Keratinocyte (primary cell): ENCODE measurements around the gene PEDS1. TPM values are rescaled to one million over a fixed set of nuclear protein-coding genes. Genes with fewer than 3 reads are reported as not detected.
"Not testable (repeated sequence)": the region's sequence is repeated elsewhere in the genome, so short reads cannot be mapped to it uniquely, and the experiment has no call there.

Experiments
- DNase-seq: peaks from one replicate; pipeline ENCODE4 v3.0.0-alpha.2; 2011; ENCODE audit warnings: low read depth, missing footprints, low spot score
- FAIRE-seq: peaks from 2 replicates; lab custom pipeline; 2011; peaks lifted over from hg19 to GRCh38; lab: Jason Lieb, UNC
- H2AFZ ChIP-seq: 2 replicates; pipeline ENCODE4 v1.6.0; 2012; ENCODE audit warnings: low read length, control low read depth, inconsistent platforms; ENCODE audit not compliant: control insufficient read depth
- H3K27ac ChIP-seq: 2 replicates; pipeline ENCODE4 v1.5.1; 2011; ENCODE audit warnings: low read length; ENCODE audit not compliant: control insufficient read depth, insufficient read depth
- H3K27me3 ChIP-seq: 3 replicates; pipeline ENCODE4 v1.6.0; 2011; ENCODE audit warnings: low read length; ENCODE audit not compliant: control insufficient read depth, insufficient read depth; ENCODE audit errors: extremely low read depth
- H3K36me3 ChIP-seq, 2 experiments: 2 replicates in 1 of 2; 3 replicates in 1 of 2; pipeline ENCODE4 v1.5.1; 2011; ENCODE audit warnings: low read length in 2 of 2, mild to moderate bottlenecking in 1 of 2; ENCODE audit not compliant: control insufficient read depth in 2 of 2, insufficient read depth in 2 of 2; ENCODE audit errors: extremely low read depth in 1 of 2
- H3K4me1 ChIP-seq: 3 replicates; pipeline ENCODE4 v1.5.1; 2011; ENCODE audit warnings: low read length; ENCODE audit not compliant: control insufficient read depth, insufficient read depth; ENCODE audit errors: extremely low read depth
- H3K4me2 ChIP-seq: 3 replicates; pipeline ENCODE4 v1.6.0; 2011; ENCODE audit warnings: low read depth, low read length; ENCODE audit not compliant: control insufficient read depth, insufficient read depth; ENCODE audit errors: extremely low read depth
- H3K4me3 ChIP-seq, 3 experiments: fragments of 200-600 bp in 1 of 3; sonication (generic) in 1 of 3; 2 replicates in 2 of 3; 3 replicates in 1 of 3; pipeline ENCODE4 v1.5.1; 2011 to 2016; ENCODE audit warnings: low read length in 3 of 3, mild to moderate bottlenecking in 3 of 3, control low read depth in 2 of 3, inconsistent platforms in 1 of 3, low read depth in 1 of 3, mixed read lengths in 1 of 3, mixed run types in 1 of 3, moderate library complexity in 1 of 3; ENCODE audit not compliant: control insufficient read depth in 2 of 3, insufficient read depth in 2 of 3; ENCODE audit errors: extremely low read depth in 1 of 3
- H3K79me2 ChIP-seq: 2 replicates; pipeline ENCODE4 v1.6.0; 2012; ENCODE audit warnings: low read length; ENCODE audit not compliant: control insufficient read depth, insufficient read depth
- H3K9ac ChIP-seq: 3 replicates; pipeline ENCODE4 v1.6.0; 2011; ENCODE audit warnings: low read length; ENCODE audit not compliant: control insufficient read depth, insufficient read depth; ENCODE audit errors: extremely low read depth
- H3K9me1 ChIP-seq: 3 replicates; pipeline ENCODE4 v1.6.0; 2011; ENCODE audit warnings: low read length; ENCODE audit not compliant: control insufficient read depth, insufficient read depth; ENCODE audit errors: extremely low read depth
- H3K9me3 ChIP-seq: 2 replicates; pipeline ENCODE4 v1.5.1; 2012; ENCODE audit warnings: low read depth, low read length; ENCODE audit not compliant: control insufficient read depth
- H4K20me1 ChIP-seq: 3 replicates; pipeline ENCODE4 v1.6.0; 2011; ENCODE audit warnings: low read length; ENCODE audit not compliant: control insufficient read depth, insufficient read depth; ENCODE audit errors: extremely low read depth
- CTCF ChIP-seq, 3 experiments: IDR thresholded peaks in 1 of 3; conservative IDR thresholded peaks in 1 of 3; optimal IDR thresholded peaks in 1 of 3; 2 replicates in 2 of 3; 3 replicates in 1 of 3; pipeline versions ENCODE3 to v1.5.1; 2011; ENCODE audit warnings: low read length in 3 of 3, mild to moderate bottlenecking in 3 of 3, moderate library complexity in 2 of 3, control low read depth in 1 of 3, inconsistent platforms in 1 of 3; ENCODE audit not compliant: insufficient read depth in 2 of 3; ENCODE audit errors: extremely low read depth in 1 of 3
- EZH2 ChIP-seq: IDR thresholded peaks from one replicate; pipeline ENCODE4 v1.6.1; 2012; ENCODE audit warnings: inconsistent platforms, mild to moderate bottlenecking, low read length, moderate library complexity
- dilution Hi-C: fragments of 300-500 bp; cut with MboI; formaldehyde crosslinking; loops from one replicate; pipeline ENCODE4 v1.7.0; 2020; ENCODE audit warnings: low sequenced_read_pairs; ENCODE audit not compliant: extremely low pct_ligation_motif_present
- polyA plus RNA-seq, 5 experiments: library from polyadenylated mRNA; depleted of rRNA in 3 of 5; stranded (reverse) in 3 of 5; stranded (forward) in 1 of 5; unstranded in 1 of 5; fragments of >200 nt; gene quantifications; 1 replicate in 1 of 5; 2 replicates in 3 of 5; 3 replicates in 1 of 5; pipeline versions ENCODE4 v1.2.1 to v1.2.3, GENCODE V29; 2011 to 2012; ENCODE audit warnings: missing spikeins in 2 of 5, low read depth in 1 of 5, low replicate concordance in 1 of 5

PEDS1 gene
- polyA plus RNA-seq, 1 donor (not counting 4 experiments of a cell fraction or from before 2014, with no cell fraction given) = 48.7 TPM

- H3K79me2 ChIP-seq = peaks cover 81% of the 10 kb centered on the region
- FAIRE-seq (no peak), DNase-seq (no peak)
- H4K20me1 ChIP-seq = peaks cover 17% of the 10 kb centered on the region
- no peak overlapping the region for H3K9ac ChIP-seq
- no peak overlapping the region for H2AFZ ChIP-seq
- H3K4me2 ChIP-seq = no peak overlapping the region
- H3K9me3 ChIP-seq = no peaks in the 10 kb centered on the region
- peak overlapping the region; percentile 70 for H3K27ac ChIP-seq
- dilution Hi-C loops = no loop called here
- H3K4me1 ChIP-seq = peaks cover 51% of the 10 kb centered on the region
- H3K36me3 ChIP-seq = peaks cover 36 to 50% of the 10 kb centered on the region in 2 experiments
- peaks cover 3% of the 10 kb centered on the region for H3K9me1 ChIP-seq
- no peaks in the 10 kb centered on the region for H3K27me3 ChIP-seq
- H3K4me3 ChIP-seq = no peak overlapping the region
- TF ChIP-seq CTCF (optimal IDR thresholded peaks at IDR 0.05 in 1 of 3, IDR thresholded peaks at IDR 0.05 in 1 of 3, conservative IDR thresholded peaks at IDR 0.05 in 1 of 3; ENCODE audit: extremely low read depth in 1 of 3, insufficient read depth in 2 of 3, low read length in 3 of 3) = no peak
- TF ChIP-seq EZH2 = no peak
Measured at GRCh38 chr20:50138120-50138478, 15.4 kb downstream of the PEDS1 start.

GRCh38 chr20:50137702-50138101 is 15.8 kb downstream of the PEDS1 start:
- Histone ChIP-seq H3K36me3 (peaks cover 32 to 49% of the 10 kb centered on the region in 2 experiments), H4K20me1 (peaks cover 21% of the 10 kb centered on the region), H3K27ac (peak overlapping the region; percentile 70), H3K4me1 (peaks cover 47% of the 10 kb centered on the region), H3K79me2 (peaks cover 81% of the 10 kb centered on the region)
- H2AFZ ChIP-seq, H3K9ac ChIP-seq, H3K9me3 ChIP-seq, H3K27me3 ChIP-seq, H3K4me3 ChIP-seq, dilution Hi-C loops, DNase-seq, H3K4me2 ChIP-seq, FAIRE-seq, H3K9me1 ChIP-seq: not testable (repeated sequence)
